ENCODE data around the gene GPC5. TPM values are rescaled to one million over a fixed set of nuclear protein-coding genes. Genes with fewer than 3 reads are reported as not detected.

GPC5 gene
- total and polyA plus RNA-seq, 9 of the 15 experiments (the other 6 are each of a cell fraction or from before 2014, with no cell fraction given) = 0.18 to 0.27 TPM; not detected in 7

GRCh38 chr13:92549276-92549675 lies 1150.9 kb downstream of the GPC5 start:
- H3K27me3 ChIP-seq (ENCODE audit: control insufficient read depth in 2 of 2, insufficient read depth in 2 of 2, low read length in 2 of 2) = no peaks in the 10 kb centered on the region
- H3K27ac ChIP-seq (ENCODE audit: extremely low read depth, low read depth, low read length) = no peak overlapping the region
- ChIA-PET POLR2A (no interaction called here), CTCF (ENCODE audit: low intra/inter-chr PET ratio) (no interaction called here)
- in situ Hi-C loops (cut with MboI) = no loop called here
- no peak overlapping the region for H3K4me2 ChIP-seq (ENCODE audit: insufficient read depth, low read length)
- DNase-seq (ENCODE audit: extremely low read depth in 1 of 4, low spot score in 3 of 4) (no peak), ATAC-seq (no peak), FAIRE-seq (no peak)
- H4K20me1 ChIP-seq (replicated peaks; ENCODE audit: control insufficient read depth, insufficient read depth, low read length) = no peaks in the 10 kb centered on the region
- H3K4me3 ChIP-seq = no peak overlapping the region
- WGBS (ENCODE audit: insufficient coverage, low coverage, missing lambda C conversion rate) = 0% methylated on average over 1 of the region's 1 CpG
- TF ChIP-seq KAT8 (IDR thresholded peaks at IDR 0.05; ENCODE audit: low read depth) (no peak), ZNF507 (tag; conservative IDR thresholded peaks at IDR 0.05) (peak; percentile 11; the same call in 1 of the 2 replicates), TFAM (CRISPR knock-in tag; conservative IDR thresholded peaks at IDR 0.05) (peak; percentile 26; the same call in 1 of the 2 replicates)
- H3K4me1 ChIP-seq (replicated peaks in 1 of 2; ENCODE audit: control insufficient read depth in 2 of 2, insufficient read depth in 2 of 2, low read length in 2 of 2) = no peaks in the 10 kb centered on the region
- H3K79me2 ChIP-seq (ENCODE audit: control insufficient read depth, insufficient read depth, low read length) = no peaks in the 10 kb centered on the region
- no peak overlapping the region for H2AFZ ChIP-seq (ENCODE audit: low read depth, low read length)
- no TSS peak for BruUV-seq (replicated peaks)
- H3K36me3 ChIP-seq (ENCODE audit: control insufficient read depth, insufficient read depth, low read length) = no peaks in the 10 kb centered on the region
- H3K9me3 ChIP-seq (replicated peaks; ENCODE audit: control insufficient read depth, insufficient read depth, low read depth, low read length) = peaks cover 2% of the 10 kb centered on the region; the same call in 1 of the 2 replicates
- H3K9ac ChIP-seq (ENCODE audit: insufficient read depth in 1 of 2, low read depth in 2 of 2, low read length in 2 of 2) = no peak overlapping the region
- intact Hi-C loops (cut with micrococcal nuclease) = no loop called here
- H3K9me1 ChIP-seq (ENCODE audit: control insufficient read depth, insufficient read depth, low read length) = no peaks in the 10 kb centered on the region

- 0% methylated on average over 3 of the region's 3 CpGs for WGBS (ENCODE audit: insufficient coverage, low coverage, missing lambda C conversion rate)
- no TSS peak for BruUV-seq (replicated peaks)
- Histone ChIP-seq H3K4me1 (replicated peaks in 1 of 2; ENCODE audit: control insufficient read depth in 2 of 2, insufficient read depth in 2 of 2, low read length in 2 of 2) (no peaks in the 10 kb centered on the region), H3K36me3 (ENCODE audit: control insufficient read depth, insufficient read depth, low read length) (no peaks in the 10 kb centered on the region), H2AFZ (ENCODE audit: low read depth, low read length) (no peak overlapping the region), H3K79me2 (ENCODE audit: control insufficient read depth, insufficient read depth, low read length) (no peaks in the 10 kb centered on the region), H3K27me3 (ENCODE audit: control insufficient read depth in 2 of 2, insufficient read depth in 2 of 2, low read length in 2 of 2) (no peaks in the 10 kb centered on the region), H3K9me1 (ENCODE audit: control insufficient read depth, insufficient read depth, low read length) (no peaks in the 10 kb centered on the region), H4K20me1 (replicated peaks; ENCODE audit: control insufficient read depth, insufficient read depth, low read length) (no peaks in the 10 kb centered on the region), H3K4me2 (ENCODE audit: insufficient read depth, low read length) (no peak overlapping the region), H3K27ac (ENCODE audit: extremely low read depth, low read depth, low read length) (no peak overlapping the region), H3K4me3 (no peak overlapping the region), H3K9me3 (replicated peaks; ENCODE audit: control insufficient read depth, insufficient read depth, low read depth, low read length) (peaks cover 2% of the 10 kb centered on the region; the same call in 1 of the 2 replicates), H3K9ac (ENCODE audit: insufficient read depth in 1 of 2, low read depth in 2 of 2, low read length in 2 of 2) (no peak overlapping the region)
- POLR2A ChIA-PET = interaction anchor here (0.5 to 0.6 kb wide), 2 partner anchors 15 to 39 kb away, joined by 3 read pairs; no protein-coding TSS in a partner anchor
- CTCF ChIA-PET (ENCODE audit: low intra/inter-chr PET ratio) = no interaction called here
- FAIRE-seq (no peak), ATAC-seq (no peak), DNase-seq (ENCODE audit: extremely low read depth in 1 of 4, low spot score in 3 of 4) (no peak)
- in situ Hi-C loops (cut with MboI) (no loop called here), intact Hi-C loops (cut with micrococcal nuclease) (no loop called here)
- no peak for TF ChIP-seq SAFB2 (IDR thresholded peaks at IDR 0.05; ENCODE audit: borderline replicate concordance, low read depth, low read length, severe bottlenecking)
- TF ChIP-seq ATF3 (IDR thresholded peaks at IDR 0.05) = peak; percentile 9; the same call in 1 of the 2 replicates
- no peak for TF ChIP-seq ATF3 (CRISPR knock-in tag; conservative IDR thresholded peaks at IDR 0.05)
- 0 out of 2 replicates have a peak, but pooled peaks have one; percentile 0 for TF ChIP-seq MAFK (IDR thresholded peaks at IDR 0.05; ENCODE audit: low read length)
- no peak for TF ChIP-seq ZBTB2 (IDR thresholded peaks at IDR 0.05)
- TF ChIP-seq JUND (IDR thresholded peaks at IDR 0.05; ENCODE audit: borderline replicate concordance, low read depth, low read length) = no peak
- no peak for TF ChIP-seq JUND (tag; IDR thresholded peaks at IDR 0.05; ENCODE audit: borderline replicate concordance, low read depth, low read length)
- no peak for TF ChIP-seq STAG1 (CRISPR knock-in tag; IDR thresholded peaks at IDR 0.05; ENCODE audit: borderline replicate concordance)
- no peak for TF ChIP-seq TGIF2 (CRISPR knock-in tag; IDR thresholded peaks at IDR 0.05)
- no peak for TF ChIP-seq BHLHE40 (IDR thresholded peaks at IDR 0.05; ENCODE audit: low read length)
Measured at GRCh38 chr13:92553470-92554114, 1155.2 kb downstream of the GPC5 start.
